ENCODE data around the gene ANKRD44.

The ANKRD44 gene

GRCh38 chr2:197255543-197255942 is 55.0 kb downstream of the ANKRD44 start:
- Histone ChIP-seq H3K4me3 (ENCODE audit: low read depth, low read length, poor library complexity, severe bottlenecking) (peak overlapping the region; percentile 34), H3K4me2 (ENCODE audit: low read length) (peak overlapping the region; percentile 58), H3K9me2 (ENCODE audit: low read depth, low read length) (no peaks in the 10 kb centered on the region), H3K36me3 (ENCODE audit: insufficient read depth, low read length) (peaks cover 5% of the 10 kb centered on the region; the same call in 1 of the 2 replicates), H3K27ac (ENCODE audit: low read depth, low read length, poor library complexity, severe bottlenecking) (peak overlapping the region; percentile 97), H3K27me3 (ENCODE audit: insufficient read depth, low read length) (no peaks in the 10 kb centered on the region), H3K9me3 (ENCODE audit: low read length) (no peaks in the 10 kb centered on the region), H3K9ac (ENCODE audit: low read length) (peak overlapping the region; percentile 60), H2AFZ (ENCODE audit: low read length) (no peak overlapping the region), H4K20me1 (ENCODE audit: insufficient read depth, low read length) (no peaks in the 10 kb centered on the region), H3F3A (ENCODE audit: insufficient read depth, low read length) (no peaks in the 10 kb centered on the region), H3K79me2 (ENCODE audit: insufficient read depth, low read length) (peaks cover 4% of the 10 kb centered on the region; the same call in 1 of the 2 replicates), H3K4me1 (ENCODE audit: insufficient read depth, low read length, severe bottlenecking) (peaks cover 45% of the 10 kb centered on the region)
- no peak for TF ChIP-seq EZH2 (IDR thresholded peaks at IDR 0.05; ENCODE audit: borderline replicate concordance, low read length)

- Histone ChIP-seq H3K9me3 (ENCODE audit: low read length) (no peaks in the 10 kb centered on the region), H3K4me3 (ENCODE audit: low read depth, low read length, poor library complexity, severe bottlenecking) (no peak overlapping the region), H3K36me3 (ENCODE audit: insufficient read depth, low read length) (peaks cover 9% of the 10 kb centered on the region; the same call in 1 of the 2 replicates), H3F3A (ENCODE audit: insufficient read depth, low read length) (no peaks in the 10 kb centered on the region), H4K20me1 (ENCODE audit: insufficient read depth, low read length) (no peaks in the 10 kb centered on the region), H3K4me1 (ENCODE audit: insufficient read depth, low read length, severe bottlenecking) (peaks cover 45% of the 10 kb centered on the region), H3K9me2 (ENCODE audit: low read depth, low read length) (no peaks in the 10 kb centered on the region), H3K27me3 (ENCODE audit: insufficient read depth, low read length) (no peaks in the 10 kb centered on the region), H3K79me2 (ENCODE audit: insufficient read depth, low read length) (peaks cover 4% of the 10 kb centered on the region; the same call in 1 of the 2 replicates), H2AFZ (ENCODE audit: low read length) (no peak overlapping the region), H3K4me2 (ENCODE audit: low read length) (peak overlapping the region; percentile 58), H3K27ac (ENCODE audit: low read depth, low read length, poor library complexity, severe bottlenecking) (peak overlapping the region; percentile 97), H3K9ac (ENCODE audit: low read length) (peak overlapping the region; percentile 59)
- TF ChIP-seq EZH2 (IDR thresholded peaks at IDR 0.05; ENCODE audit: borderline replicate concordance, low read length): no peak
- TF ChIP-seq CTCF (IDR thresholded peaks at IDR 0.05; ENCODE audit: low read length): no peak
Measured at GRCh38 chr2:197254776-197255530, 55.6 kb downstream of the ANKRD44 start.

- Histone ChIP-seq H4K20me1 (ENCODE audit: insufficient read depth, low read length) (no peaks in the 10 kb centered on the region), H3K4me1 (ENCODE audit: insufficient read depth, low read length, severe bottlenecking) (peaks cover 25% of the 10 kb centered on the region), H3F3A (ENCODE audit: insufficient read depth, low read length) (no peaks in the 10 kb centered on the region), H3K4me2 (ENCODE audit: low read length) (no peak overlapping the region), H3K9ac (ENCODE audit: low read length) (no peak overlapping the region), H3K9me3 (ENCODE audit: low read length) (no peaks in the 10 kb centered on the region), H2AFZ (ENCODE audit: low read length) (no peak overlapping the region), H3K79me2 (ENCODE audit: insufficient read depth, low read length) (peaks cover 4% of the 10 kb centered on the region; the same call in 1 of the 2 replicates), H3K9me2 (ENCODE audit: low read depth, low read length) (no peaks in the 10 kb centered on the region), H3K27ac (ENCODE audit: low read depth, low read length, poor library complexity, severe bottlenecking) (no peak overlapping the region), H3K27me3 (ENCODE audit: insufficient read depth, low read length) (no peaks in the 10 kb centered on the region), H3K4me3 (ENCODE audit: low read depth, low read length, poor library complexity, severe bottlenecking) (no peak overlapping the region), H3K36me3 (ENCODE audit: insufficient read depth, low read length) (peaks cover 8% of the 10 kb centered on the region; the same call in 1 of the 2 replicates)
- TF ChIP-seq EZH2 (IDR thresholded peaks at IDR 0.05; ENCODE audit: borderline replicate concordance, low read length): no peak
- no peak for TF ChIP-seq CTCF (IDR thresholded peaks at IDR 0.05; ENCODE audit: low read length)
Measured at GRCh38 chr2:197251576-197251975, 59.0 kb downstream of the ANKRD44 start.
